Chondrocyte (in vitro differentiated cells): ENCODE data around the gene TMTC1. TPM values are rescaled to one million over a fixed set of nuclear protein-coding genes. Genes with fewer than 3 reads are reported as not detected.

Experiments
- DNase-seq: peaks from one replicate; pipeline ENCODE4 v3.0.0; 2021; ENCODE audit warnings: mixed read lengths, low spot score
- H3K27ac Mint-ChIP-seq: one replicate; pipeline ENCODE4 v1.8.0; 2021; ENCODE audit warnings: mild to moderate bottlenecking, moderate library complexity, mixed read lengths; ENCODE audit not compliant: unreplicated experiment
- H3K27me3 Mint-ChIP-seq: 2 replicates; pipeline ENCODE4 v1.8.0; 2021; ENCODE audit warnings: low read depth, mixed read lengths
- H3K36me3 Mint-ChIP-seq: 2 replicates; pipeline ENCODE4 v1.8.0; 2021; ENCODE audit warnings: low read depth, mixed read lengths
- H3K4me1 Mint-ChIP-seq: 2 replicates; pipeline ENCODE4 v1.8.0; 2021; ENCODE audit warnings: low read depth, mild to moderate bottlenecking, mixed read lengths
- H3K4me3 Mint-ChIP-seq: one replicate; pipeline ENCODE4 v1.8.0; 2021; ENCODE audit warnings: mild to moderate bottlenecking, moderate library complexity, mixed read lengths; ENCODE audit not compliant: unreplicated experiment
- H3K9me3 Mint-ChIP-seq: 2 replicates; pipeline ENCODE4 v1.8.0; 2021; ENCODE audit warnings: low read depth, mixed read lengths
- total RNA-seq: library from RNA; stranded (reverse); gene quantifications from 3 replicates; pipeline ENCODE4 v1.2.1, GENCODE V29; 2021
- TF ChIP-seq, protein P1 (sequence below): fragments of 200-600 bp; sonication (generic); IDR thresholded peaks from 2 replicates; pipeline ENCODE4 v1.5.0; 2021; ENCODE audit warnings: antibody characterized with exemption, mild to moderate bottlenecking, moderate library complexity

TMTC1 gene
- total RNA-seq, 1 donor from 2014 or later, result 25.2 TPM

DNA sequence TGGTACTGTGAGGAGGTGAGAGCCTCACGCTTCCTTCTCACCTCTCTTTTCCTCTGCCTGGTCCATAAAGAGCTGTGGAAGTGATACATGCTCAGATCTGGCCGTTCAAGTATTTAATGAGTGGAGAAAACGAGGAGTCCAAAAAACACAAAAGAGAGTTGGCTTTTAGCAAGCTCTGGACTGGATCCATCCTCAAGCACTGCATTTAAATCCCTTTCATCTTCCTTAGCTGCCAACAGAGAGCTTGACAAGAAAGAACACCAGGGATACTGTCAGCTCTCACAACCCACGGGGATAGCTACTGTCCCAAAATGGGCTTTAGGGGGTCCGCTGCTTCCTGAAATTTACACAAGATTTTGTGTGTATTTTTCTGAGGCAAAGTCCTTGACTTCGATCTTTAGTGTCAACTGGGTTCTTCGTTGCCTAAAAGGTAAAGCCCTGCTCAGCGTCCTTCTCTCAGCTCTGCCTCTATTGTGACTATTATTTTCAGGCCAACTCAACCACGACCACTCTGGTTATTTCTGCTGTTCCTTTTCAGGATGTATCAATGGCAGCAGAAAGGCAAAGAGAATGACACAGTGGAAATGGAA, 120.9 kb downstream of the TMTC1 start:
- no peak for DNase-seq
- Mint-ChIP-seq H3K4me3 (no peak overlapping the region), H3K4me1 (no peaks in the 10 kb centered on the region), H3K36me3 (peaks cover 5% of the 10 kb centered on the region), H3K27me3 (no peaks in the 10 kb centered on the region), H3K27ac (no peak overlapping the region), H3K9me3 (no peaks in the 10 kb centered on the region)
- TF ChIP-seq, protein P1, sequence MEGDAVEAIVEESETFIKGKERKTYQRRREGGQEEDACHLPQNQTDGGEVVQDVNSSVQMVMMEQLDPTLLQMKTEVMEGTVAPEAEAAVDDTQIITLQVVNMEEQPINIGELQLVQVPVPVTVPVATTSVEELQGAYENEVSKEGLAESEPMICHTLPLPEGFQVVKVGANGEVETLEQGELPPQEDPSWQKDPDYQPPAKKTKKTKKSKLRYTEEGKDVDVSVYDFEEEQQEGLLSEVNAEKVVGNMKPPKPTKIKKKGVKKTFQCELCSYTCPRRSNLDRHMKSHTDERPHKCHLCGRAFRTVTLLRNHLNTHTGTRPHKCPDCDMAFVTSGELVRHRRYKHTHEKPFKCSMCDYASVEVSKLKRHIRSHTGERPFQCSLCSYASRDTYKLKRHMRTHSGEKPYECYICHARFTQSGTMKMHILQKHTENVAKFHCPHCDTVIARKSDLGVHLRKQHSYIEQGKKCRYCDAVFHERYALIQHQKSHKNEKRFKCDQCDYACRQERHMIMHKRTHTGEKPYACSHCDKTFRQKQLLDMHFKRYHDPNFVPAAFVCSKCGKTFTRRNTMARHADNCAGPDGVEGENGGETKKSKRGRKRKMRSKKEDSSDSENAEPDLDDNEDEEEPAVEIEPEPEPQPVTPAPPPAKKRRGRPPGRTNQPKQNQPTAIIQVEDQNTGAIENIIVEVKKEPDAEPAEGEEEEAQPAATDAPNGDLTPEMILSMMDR, result no peak

GRCh38 chr12:29660847-29661246, 122.9 kb downstream of the TMTC1 start:
- no peak overlapping the region for H3K4me3 Mint-ChIP-seq
- no peaks in the 10 kb centered on the region for H3K27me3 Mint-ChIP-seq
- H3K4me1 Mint-ChIP-seq, result no peaks in the 10 kb centered on the region
- H3K27ac Mint-ChIP-seq, result no peak overlapping the region
- TF ChIP-seq, protein P1, result no peak
- H3K36me3 Mint-ChIP-seq, result peaks cover 5% of the 10 kb centered on the region
- DNase-seq, result no peak
- no peaks in the 10 kb centered on the region for H3K9me3 Mint-ChIP-seq

- Mint-ChIP-seq H3K36me3 (peaks cover 16% of the 10 kb centered on the region), H3K27ac (no peak overlapping the region), H3K4me1 (no peaks in the 10 kb centered on the region)
Measured at GRCh38 chr12:29656762-29657538, 126.8 kb downstream of the TMTC1 start.

DNA sequence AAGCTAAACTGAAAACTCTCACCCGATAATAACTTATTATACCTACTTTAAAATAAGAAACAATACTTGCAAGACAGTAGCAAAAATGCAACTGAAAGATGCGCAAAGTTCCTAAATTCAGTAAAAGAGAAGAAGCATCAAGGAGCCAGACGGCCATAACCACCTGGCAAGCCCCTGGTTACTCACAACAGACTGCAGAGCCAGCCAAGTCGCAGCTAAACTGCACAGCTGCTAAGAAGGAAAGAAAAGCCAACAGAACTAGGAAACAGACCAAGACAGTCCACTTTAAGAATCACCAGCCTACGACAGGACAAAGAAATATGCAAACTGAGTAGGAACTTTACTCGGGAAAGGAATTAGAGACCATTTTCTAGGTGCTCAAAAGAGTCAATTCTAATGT, 127.9 kb downstream of the TMTC1 start:
- Mint-ChIP-seq H3K4me3 (no peak overlapping the region), H3K9me3 (no peaks in the 10 kb centered on the region), H3K27me3 (no peaks in the 10 kb centered on the region), H3K36me3 (peaks cover 20% of the 10 kb centered on the region), H3K27ac (no peak overlapping the region), H3K4me1 (no peaks in the 10 kb centered on the region)
- no peak for DNase-seq
- TF ChIP-seq, protein P1, result no peak

More at GRCh38 chr12:29656762-29657538, 126.8 kb downstream of the TMTC1 start:
- H3K4me3 Mint-ChIP-seq, result no peak overlapping the region
- no peaks in the 10 kb centered on the region for H3K27me3 Mint-ChIP-seq
- TF ChIP-seq, protein P1, result no peak
- no peak for DNase-seq
- H3K9me3 Mint-ChIP-seq, result no peaks in the 10 kb centered on the region

GRCh38 chr12:29653286-29653685, 130.5 kb downstream of the TMTC1 start:
- H3K27ac Mint-ChIP-seq, result no peak overlapping the region
- TF ChIP-seq, protein P1, result no peak

More at GRCh38 chr12:29653286-29653685, 130.5 kb downstream of the TMTC1 start:
- Mint-ChIP-seq H3K4me1 (no peaks in the 10 kb centered on the region), H3K4me3 (no peak overlapping the region), H3K27me3 (no peaks in the 10 kb centered on the region), H3K9me3 (no peaks in the 10 kb centered on the region), H3K36me3 (peaks cover 26% of the 10 kb centered on the region)
- DNase-seq, result no peak
